ENCODE measurements around the gene BCLAF1.
"Not testable (repeated sequence)": the region's sequence is repeated elsewhere in the genome, so short reads cannot be mapped to it uniquely, and the experiment has no call there.

Gene BCLAF1

DNA sequence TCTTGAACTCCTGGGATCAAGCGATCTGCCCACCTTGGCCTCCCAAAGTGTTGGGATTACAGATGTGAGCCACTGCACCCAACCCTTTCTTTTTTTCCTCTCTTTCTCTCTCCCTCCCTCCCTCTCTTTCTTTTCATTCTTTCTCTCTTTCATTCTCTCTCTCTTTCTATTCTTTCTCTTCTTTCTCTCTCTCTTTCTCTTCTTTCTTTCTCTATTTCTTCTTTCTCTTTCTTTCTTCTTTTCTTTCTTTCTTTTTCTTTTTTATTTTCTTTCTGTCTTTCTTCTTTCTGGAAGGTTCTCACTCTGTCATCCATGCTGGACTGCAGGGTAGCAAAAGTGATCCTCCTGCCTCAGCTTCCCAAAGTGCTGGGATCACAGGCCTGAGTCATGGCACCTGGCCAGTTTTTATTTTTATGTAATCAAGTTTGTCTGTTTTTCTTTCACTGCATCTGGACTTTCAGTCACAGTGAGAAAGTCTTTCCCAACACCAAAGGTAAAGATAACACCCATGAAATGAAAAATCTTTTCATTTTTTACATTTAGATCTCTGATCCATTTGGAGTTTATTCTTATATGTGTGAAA lies 20.2 kb upstream of the BCLAF1 start:
- DNase-seq (ENCODE audit: low spot score) = no peak

DNA sequence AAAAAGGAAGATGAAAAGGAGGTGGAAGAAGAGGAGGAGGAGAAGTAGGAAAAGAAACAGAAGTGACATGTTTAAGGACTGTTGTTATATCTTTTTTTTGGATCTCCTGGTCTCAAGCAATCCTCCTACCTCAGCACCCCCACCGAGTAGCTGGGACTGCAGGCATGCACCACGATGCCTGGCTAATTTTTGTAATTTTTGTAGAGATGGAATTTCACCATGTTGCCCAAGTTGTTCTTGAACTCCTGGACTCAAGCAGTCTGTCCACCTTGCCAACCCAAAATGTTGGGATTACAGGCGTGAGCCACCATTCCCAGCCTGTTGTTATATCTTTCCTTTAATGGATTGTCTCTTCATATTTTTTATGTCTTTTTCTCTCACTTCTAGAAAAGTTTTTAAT lies 19.5 kb upstream of the BCLAF1 start:
- no peak for DNase-seq (ENCODE audit: low spot score)

DNA sequence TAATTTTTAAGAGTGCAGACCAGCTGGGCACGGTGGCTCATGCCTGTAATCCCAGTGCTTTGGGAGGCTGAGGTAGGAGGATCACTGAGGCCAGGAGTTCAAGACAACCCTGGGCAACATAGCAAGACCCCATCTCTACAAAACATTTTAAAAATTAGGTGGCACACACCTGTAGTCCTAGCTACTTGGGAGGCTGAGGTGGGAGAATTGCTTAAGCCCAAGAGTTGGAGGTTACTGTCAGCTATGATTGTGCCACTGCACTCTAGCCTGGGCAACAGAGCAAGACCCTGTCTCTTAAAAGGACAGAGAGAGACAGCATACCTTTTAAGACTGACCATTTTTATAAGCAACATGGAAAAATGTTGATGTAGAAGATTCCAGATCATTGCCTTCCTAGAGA lies 18.8 kb upstream of the BCLAF1 start:
- not testable (repeated sequence) for DNase-seq (ENCODE audit: low spot score)

DNA sequence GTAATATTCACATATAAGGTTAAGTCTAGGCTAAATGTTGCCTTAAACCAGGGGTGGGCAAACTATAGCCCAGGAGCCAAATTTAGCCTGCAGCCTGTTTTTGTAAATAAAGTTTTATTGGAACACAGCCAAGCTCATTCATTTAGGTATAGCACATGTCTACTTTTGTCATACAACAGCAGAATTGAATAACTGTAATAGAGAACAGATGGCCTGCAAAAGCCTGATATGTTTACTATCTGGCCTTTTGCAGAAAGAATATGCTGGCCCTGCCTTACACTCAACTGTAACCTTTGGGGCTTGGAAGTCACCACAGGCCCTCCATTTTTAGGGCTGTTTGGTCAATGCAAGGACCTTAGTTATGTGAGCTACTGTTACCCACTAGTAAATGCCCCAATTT lies 17.7 kb upstream of the BCLAF1 start:
- no peak for DNase-seq (ENCODE audit: low spot score)

DNA sequence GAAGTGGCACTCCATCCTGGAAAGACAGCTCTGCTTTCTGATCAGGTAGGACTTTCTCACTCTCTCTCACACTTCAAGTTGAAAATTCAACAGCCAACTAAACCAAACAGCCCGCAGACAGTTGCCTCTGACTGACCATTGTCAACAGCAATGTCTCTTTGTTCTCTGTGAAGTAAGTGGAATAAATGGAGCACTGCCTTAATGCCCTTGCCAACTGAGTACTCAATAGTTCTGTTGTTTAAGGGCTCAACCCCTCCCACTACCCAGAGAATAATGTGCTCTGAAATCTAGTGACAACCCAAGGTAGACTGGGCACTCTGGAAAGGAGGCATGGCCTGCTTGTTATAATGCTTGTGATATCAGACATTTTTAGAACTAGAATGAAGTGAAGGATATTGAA lies 16.8 kb upstream of the BCLAF1 start:
- peak; percentile 90 for DNase-seq (ENCODE audit: low spot score)

DNA sequence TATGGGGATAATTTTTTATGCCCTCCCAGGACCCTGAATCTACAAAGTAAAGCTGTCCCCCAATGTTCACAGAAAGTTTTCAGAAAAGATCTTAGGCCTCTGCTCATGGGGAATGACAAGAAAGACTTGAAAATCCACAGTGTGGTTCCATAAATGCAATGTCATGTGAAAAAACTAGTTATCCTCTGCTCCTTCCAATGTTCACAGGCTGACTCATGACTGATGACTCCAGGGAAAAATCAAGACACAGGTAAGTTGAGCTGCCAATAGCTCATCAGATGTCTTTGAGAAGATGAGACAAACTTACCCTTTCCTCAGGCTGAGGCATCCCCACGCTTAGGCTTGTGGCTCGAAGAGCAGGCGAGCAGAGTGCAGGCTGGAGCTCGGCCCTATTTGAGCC lies 14.8 kb upstream of the BCLAF1 start:
- DNase-seq (ENCODE audit: low spot score) = no peak

DNA sequence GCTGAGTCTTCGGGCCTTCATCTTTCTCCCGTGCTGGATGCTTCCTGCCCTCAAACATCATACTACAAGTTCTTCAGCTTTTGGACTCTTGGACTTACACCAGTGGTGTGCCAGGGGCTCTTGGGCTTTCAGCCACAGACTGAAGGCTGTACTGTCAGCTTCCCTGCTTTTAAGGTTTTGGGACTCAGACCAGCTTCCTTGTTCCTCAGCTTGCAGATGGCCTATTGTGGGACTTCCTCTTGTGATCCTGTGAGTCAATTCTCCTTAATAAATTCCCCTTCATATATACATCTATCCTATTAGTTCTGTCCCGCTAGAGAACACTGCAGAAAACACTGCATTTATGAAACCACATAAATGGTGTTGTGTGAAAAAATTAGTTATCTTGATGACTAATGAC lies 13.9 kb upstream of the BCLAF1 start:
- no peak for DNase-seq (ENCODE audit: low spot score)

DNA sequence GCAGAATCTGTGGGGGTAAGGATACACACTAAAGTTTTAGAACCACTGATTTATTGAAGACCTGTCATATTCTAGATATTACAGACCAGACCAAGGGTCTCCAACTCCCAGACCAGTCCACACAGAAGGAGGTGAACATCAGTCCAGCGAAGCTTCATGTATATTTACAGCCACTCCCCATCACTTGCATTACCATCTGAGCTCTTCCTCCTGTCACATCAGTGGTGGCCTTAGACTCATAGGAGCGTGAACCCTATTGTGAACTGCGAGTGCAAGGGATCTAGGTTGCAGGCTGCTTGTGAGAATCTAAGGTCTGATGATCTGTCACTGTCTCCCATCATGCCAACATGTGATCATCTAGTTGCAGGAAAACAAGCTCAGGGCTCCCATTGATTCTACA lies 5.0 kb upstream of the BCLAF1 start:
- DNase-seq (ENCODE audit: low spot score) = no peak

DNA sequence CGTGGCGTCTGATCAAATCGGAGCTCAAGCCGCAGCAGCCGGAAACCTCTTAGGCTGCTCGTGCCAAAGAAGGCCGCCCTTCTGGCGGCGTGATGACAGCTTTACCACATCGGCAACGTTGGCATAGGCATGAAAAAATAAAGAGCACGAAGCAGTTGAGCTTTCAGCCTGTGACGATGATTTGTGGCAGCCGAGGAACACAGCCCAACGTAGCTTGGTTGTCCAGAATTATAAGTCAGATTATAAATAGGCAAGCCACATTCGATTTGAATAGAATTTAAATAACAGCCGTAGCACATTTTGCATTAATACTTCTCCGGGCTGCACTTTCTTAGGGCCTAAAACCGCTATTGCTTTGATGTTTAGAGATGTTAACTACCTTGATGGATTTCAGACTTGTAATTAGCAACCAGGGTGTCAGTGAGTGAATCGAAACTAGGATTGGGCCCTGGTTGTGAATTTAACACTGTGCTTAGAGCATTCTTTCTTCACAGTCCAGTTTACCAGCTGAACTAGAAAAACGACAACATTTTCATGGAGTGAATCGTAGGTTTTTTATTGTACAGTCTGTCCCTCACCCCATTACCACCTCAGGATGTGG lies 864 bp upstream of the BCLAF1 start:
- peak; percentile 78 for DNase-seq (ENCODE audit: low spot score)

DNA sequence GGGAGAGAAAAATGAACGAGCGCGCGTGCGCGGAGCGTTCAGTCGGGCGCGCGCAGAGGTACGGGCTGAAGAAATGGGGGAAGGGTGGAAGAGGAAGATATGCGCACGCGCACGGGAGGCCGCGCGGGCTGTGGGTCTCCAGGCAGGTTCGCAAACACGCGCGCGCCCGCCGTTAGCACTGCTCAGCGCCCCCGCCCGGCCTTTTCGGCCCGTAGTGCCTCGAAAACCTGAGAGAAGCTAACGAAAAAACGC lies 393 bp downstream of the BCLAF1 start:
- peak; percentile 88 for DNase-seq (ENCODE audit: low spot score)

DNA sequence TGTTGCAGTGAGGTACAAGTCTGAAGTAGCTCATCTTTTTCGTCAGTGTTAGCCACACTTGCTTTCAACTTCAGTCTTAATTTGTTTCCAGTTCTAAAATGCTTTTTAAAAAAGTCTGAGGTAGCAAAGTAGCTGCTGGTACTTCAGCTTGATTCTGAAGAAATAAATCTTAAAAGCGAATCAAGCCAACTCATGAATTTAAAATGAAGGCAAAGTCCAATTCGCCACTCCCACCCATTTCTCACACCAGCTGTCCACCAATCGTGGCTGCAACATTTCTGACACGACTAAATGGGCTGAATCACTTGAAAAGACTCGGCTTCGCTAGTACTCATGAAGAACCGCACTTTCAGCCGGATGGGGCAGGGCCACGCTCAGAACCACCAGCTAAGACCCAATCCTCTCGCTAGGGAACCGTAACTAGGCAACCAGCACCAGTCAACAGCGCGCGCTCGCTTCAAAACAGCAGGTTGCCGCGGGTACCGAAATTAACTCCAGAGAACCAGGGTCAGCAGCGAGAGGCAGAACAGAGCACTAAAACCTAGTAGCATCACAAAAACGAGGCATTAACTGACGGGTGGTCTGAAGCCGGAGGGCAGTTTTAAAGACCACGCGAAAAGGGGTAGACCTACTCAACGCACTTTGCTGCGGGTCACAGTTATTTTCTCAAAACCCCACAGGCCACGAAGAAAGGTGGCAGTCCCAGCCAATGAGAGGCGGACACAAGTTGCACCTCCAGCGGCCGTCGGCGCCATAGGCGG lies 900 bp downstream of the BCLAF1 start:
- peak; percentile 75 for DNase-seq (ENCODE audit: low spot score)

DNA sequence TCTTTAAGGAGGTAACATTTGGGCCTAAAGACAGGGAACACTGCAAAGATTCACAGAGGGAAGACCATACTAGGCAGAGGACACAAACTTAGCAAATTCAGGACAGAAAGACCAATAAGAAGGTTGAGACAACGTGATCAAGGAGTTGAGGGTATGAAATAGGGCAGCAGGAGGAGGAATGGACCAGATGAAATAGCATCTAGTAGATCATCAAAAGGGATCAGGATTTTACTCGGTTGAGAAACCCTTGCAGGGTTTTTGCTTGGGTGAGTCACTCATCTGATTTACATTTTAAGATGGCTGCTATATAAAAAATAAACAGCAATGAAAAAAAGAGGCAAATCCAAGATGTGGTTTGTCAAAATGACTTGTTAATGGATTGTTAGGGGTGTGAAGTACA lies 4.7 kb downstream of the BCLAF1 start:
- no peak for DNase-seq (ENCODE audit: low spot score)

DNA sequence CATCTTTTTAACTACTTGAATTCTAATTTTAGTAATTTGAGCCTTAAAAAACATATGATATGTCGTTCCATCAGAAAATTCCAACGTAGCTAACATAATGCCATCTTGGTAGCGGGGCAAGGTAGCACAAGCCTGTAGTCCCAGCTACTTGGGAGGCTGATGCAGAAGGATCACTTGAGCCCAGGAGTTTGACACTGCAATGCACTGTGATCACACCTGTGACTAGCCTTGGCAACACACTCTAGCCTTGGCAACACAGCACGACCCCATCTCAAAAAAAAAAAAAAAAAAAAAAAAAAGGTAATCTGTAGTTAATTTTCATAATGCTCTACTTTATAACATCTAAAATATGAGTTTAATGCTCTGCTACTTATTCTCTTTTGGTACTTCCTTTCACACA lies 6.7 kb downstream of the BCLAF1 start:
- no peak for DNase-seq (ENCODE audit: low spot score)

DNA sequence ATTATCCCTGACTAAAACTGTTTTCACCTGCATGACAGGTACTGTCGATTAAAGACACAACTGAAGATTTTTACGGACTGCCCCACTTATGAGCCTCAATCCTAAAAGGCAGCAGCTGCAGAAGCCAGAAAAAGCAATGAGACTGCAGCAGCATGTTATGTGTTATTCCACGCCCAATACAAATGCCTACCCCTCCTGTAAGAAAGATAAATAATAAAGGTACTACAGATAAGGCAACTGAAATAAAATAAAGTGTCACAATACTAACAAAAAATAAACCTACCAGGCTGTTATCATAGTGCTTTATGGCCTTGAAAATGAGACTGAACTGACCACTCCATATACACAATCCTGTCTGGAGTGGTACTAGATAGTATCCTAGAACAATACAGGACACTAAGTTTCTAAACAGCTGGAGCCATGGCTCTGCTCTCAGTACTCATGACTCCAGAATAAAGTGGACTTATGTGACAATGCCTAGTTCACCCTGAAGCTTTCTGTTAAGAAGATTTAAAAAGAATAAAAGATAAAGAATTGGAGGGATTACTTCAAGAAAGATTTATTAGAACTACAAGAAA lies 9.5 kb downstream of the BCLAF1 start:
- DNase-seq (ENCODE audit: low spot score) = no peak

DNA sequence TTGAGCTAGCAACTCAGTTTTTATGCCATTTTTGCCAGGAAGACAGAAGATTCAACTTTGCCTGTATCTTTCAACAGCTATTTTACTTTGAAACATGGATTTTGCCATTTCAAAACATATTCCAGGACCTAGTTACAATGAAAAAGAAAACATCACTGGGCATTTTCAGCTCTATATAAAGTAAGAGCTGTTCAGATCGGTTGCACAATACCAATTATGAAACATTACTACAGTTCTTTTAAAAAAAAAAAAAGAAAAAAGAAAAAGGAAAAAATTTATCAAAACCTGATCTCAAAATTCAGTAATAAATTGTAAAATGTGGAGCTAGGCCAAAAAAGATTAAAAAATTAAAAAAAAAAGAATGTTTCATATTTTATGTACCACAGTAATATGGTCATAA lies 15.6 kb downstream of the BCLAF1 start:
- DNase-seq (ENCODE audit: low spot score) = no peak

DNA sequence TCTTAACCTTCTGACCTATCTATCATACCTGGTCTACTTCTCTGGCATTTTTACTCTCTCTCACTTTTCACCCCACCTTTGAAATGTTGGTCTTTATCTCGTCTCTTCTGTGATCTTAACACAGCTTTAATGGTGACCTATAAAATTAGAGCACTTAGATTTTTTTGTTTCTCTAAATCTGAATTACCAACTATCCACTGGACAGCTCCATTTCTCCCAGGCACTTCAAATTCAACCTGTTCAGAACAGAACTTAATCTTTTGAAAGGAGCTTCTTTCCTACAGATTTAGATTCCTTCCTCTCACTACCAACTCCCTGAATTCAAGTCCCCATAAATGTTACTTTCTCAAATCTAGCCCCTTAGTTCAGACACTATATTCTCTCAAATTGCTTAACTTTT lies 24.5 kb downstream of the BCLAF1 start:
- no peak for DNase-seq (ENCODE audit: low spot score)

DNA sequence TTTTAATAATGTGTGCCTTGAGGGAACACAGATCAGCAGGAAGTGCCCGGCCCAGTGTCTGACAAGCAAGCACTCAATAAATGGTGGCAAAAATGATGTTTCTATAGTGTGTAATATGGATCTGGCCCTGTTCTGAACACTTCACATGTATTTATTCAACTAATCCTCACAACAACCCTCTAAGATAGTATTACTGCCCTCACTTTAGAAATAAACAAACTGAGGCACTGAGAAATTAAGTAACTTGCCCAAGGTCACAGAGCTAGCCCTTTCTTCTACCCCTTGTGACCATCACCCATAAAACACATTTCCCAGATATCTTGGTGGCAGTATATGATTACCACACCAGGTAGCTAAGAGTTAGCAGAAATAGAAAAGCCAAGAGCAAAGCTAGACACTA lies 26.7 kb downstream of the BCLAF1 start:
- DNase-seq (ENCODE audit: low spot score) = no peak

DNA sequence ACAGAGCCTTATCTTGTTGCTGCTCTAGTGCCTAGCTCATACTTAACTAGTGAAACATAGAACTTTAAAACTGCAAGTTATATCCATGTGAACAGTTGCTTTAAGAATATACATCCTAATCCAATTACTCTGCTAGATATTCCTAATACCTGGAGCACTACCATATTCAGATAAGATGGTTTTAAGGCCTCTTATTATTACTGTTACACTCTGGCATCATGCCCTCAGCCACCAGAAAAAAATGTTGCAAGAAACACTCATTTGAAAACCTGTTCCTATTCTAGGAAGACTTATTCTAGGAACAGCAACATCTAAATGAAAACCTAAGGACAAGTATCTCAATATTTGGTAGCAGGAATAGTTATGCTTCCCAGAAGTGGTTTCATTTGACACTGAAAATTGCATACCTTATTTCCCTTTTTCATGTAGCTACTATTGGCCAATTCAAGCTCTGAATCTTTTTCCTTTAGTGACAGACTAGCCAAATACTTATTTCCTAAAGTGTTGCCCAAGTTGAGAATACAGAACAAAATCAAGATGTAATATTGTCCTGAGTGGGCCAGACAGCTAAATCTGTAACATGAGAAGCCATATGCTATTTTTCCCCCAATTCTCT lies 34.7 kb downstream of the BCLAF1 start:
- no peak for DNase-seq (ENCODE audit: low spot score)

DNA sequence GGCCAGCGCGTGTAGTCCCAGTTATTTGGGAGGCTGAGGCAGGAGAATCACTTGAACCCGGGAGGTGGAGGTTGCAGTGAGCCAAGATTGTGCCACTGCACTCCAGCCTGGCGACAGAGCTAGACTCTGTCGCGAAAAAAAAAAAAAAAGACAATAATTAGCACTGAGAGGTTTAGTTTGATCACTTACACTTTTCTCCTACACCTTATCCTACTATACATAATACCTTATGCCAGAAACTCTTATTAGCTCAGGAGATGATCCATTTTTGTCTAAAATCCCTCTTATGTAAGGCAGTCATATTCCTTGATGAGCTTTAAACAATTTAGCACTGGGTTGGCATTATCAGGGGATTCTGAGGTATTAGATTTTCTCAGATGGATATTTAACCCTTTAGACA lies 35.9 kb downstream of the BCLAF1 start:
- DNase-seq (ENCODE audit: low spot score) = no peak

DNA sequence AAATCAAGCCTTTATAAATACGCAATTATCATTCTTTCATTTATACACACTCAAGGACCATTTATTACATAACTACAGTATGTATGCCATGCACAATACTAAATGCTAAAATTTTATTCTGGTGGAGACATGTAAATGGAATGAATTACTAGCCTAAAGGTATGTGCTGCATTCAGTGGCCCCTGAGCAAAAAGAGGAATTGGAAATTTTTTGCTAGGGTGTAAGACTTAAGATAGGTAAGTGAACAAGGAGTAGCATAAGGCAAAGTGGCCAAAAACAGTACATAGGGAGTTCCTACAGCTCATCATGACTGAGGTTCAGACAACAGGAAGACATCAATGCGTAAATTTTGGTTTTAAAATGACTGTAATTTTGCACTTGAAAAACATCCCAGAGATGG lies 37.2 kb downstream of the BCLAF1 start:
- no peak for DNase-seq (ENCODE audit: low spot score)

DNA sequence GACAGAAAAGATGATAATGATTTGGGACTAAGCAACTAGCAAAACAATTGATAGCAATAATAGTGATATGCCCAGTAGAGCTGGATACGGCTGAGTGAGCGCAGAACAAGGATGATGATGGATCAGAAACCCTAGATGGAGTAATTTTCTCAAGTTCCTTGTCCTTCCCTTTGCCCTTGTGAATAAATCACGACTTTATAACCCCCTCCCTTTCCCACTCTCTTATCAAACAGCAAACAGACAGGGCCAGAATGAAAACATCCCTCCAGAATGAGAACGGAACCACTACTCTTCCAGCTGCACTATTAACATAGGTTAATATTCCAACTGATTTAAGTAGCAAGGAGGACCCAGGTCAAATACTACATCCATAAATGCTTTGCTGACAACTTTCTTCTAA lies 38.3 kb downstream of the BCLAF1 start:
- DNase-seq (ENCODE audit: low spot score) = no peak

DNA sequence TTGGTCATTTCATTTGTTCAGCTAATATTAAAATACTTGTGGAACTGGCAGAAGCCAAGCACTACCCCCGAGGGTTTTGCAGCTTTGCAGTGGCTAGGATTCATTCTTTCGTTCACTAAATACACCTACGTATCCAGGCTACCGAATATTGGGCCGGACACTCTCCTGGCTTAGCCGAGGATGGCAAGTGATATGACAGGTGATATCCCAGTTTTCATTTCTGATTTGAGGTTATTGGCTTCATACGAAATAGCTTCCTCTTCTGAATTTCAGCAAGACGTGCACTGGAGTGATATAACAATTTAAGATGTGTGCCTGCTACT lies 39.0 kb downstream of the BCLAF1 start:
- no peak for DNase-seq (ENCODE audit: low spot score)

All from putamen (tissue), 1 donor.